HEK293 (cell line): ENCODE results near the gene ALKBH2.
A peak's percentile ranks its signal among the peaks of the same experiment; 100 is the strongest.
"Not testable (repeated sequence)": the region's sequence is repeated elsewhere in the genome, so short reads cannot be mapped to it uniquely, and the experiment has no call there.

Source experiments
- CTCF ChIA-PET: fragments of 350-600 bp; formaldehyde crosslinking; extraction: SDS; loops from one replicate; lab custom pipeline; 2021; ENCODE audit warnings: antibody characterized with exemption; lab: Yijun Ruan, JAX
- POLR2A ChIA-PET: fragments of 300-600 bp; formaldehyde crosslinking; extraction: SDS; loops from one replicate; lab custom pipeline; 2020; ENCODE audit warnings: antibody characterized with exemption, inconsistent platforms; lab: Yijun Ruan, JAX
- H3K27ac ChIP-seq: fragments of 200-500 bp; sonication (Bioruptor generic); 2 replicates; pipeline ENCODE4 v1.5.1; 2014; ENCODE audit warnings: low read depth, low read length, control low read depth, inconsistent platforms; ENCODE audit errors: extremely low read depth
- H3K36me3 ChIP-seq, 2 experiments: fragments of 200-500 bp in 1 of 2; sonication (Bioruptor generic) in 1 of 2; 1 replicate in 1 of 2; 2 replicates in 1 of 2; pipeline ENCODE4 v1.5.1; 2014 to 2017; ENCODE audit warnings: inconsistent platforms in 2 of 2, low read length in 2 of 2; ENCODE audit not compliant: control insufficient read depth in 2 of 2, insufficient read depth in 1 of 2
- H3K4me1 ChIP-seq: fragments of 200-500 bp; sonication (Bioruptor generic); 2 replicates; pipeline ENCODE4 v1.5.1; 2014; ENCODE audit warnings: mild to moderate bottlenecking, low read length, inconsistent platforms; ENCODE audit not compliant: control insufficient read depth, insufficient read depth
- H3K4me3 ChIP-seq: 2 replicates; pipeline ENCODE4 v1.5.1; 2011; ENCODE audit warnings: low read depth, mild to moderate bottlenecking, control low read depth, low read length, moderate library complexity
- H3K9me3 ChIP-seq: fragments of 200-500 bp; sonication (Bioruptor generic); 2 replicates; pipeline ENCODE4 v1.5.1; 2014; ENCODE audit warnings: low read depth, low read length, inconsistent platforms; ENCODE audit not compliant: control insufficient read depth, insufficient read depth
- SCRT1 ChIP-seq: fragments of 450-650 bp; formaldehyde crosslinking; IDR thresholded peaks from 2 replicates; pipeline ENCODE4 v1.5.1; 2016; ENCODE audit warnings: missing biosample characterization, missing genetic modification characterization, borderline replicate concordance
- SP3 ChIP-seq: fragments of 450-650 bp; formaldehyde crosslinking; IDR thresholded peaks from 2 replicates; pipeline ENCODE4 v1.5.1; 2016; ENCODE audit warnings: missing biosample characterization, missing genetic modification characterization
- ZNF138 ChIP-seq: fragments of 450-650 bp; formaldehyde crosslinking; IDR thresholded peaks from 2 replicates; pipeline ENCODE4 v1.5.1; 2016; ENCODE audit warnings: missing biosample characterization, missing genetic modification characterization, borderline replicate concordance
- ZNF155 ChIP-seq: fragments of 450-650 bp; formaldehyde crosslinking; IDR thresholded peaks from 2 replicates; pipeline ENCODE4 v1.5.1; 2016; ENCODE audit warnings: missing biosample characterization, missing genetic modification characterization
- ZNF174 ChIP-seq: fragments of 450-650 bp; formaldehyde crosslinking; IDR thresholded peaks from 2 replicates; pipeline ENCODE4 v1.5.0; 2017; ENCODE audit warnings: missing biosample characterization, mild to moderate bottlenecking, missing genetic modification characterization
- ZNF202 ChIP-seq: fragments of 450-650 bp; formaldehyde crosslinking; IDR thresholded peaks from 2 replicates; pipeline ENCODE4 v1.5.1; 2016; ENCODE audit warnings: missing biosample characterization, missing genetic modification characterization, borderline replicate concordance
- ZNF302 ChIP-seq: fragments of 450-650 bp; formaldehyde crosslinking; IDR thresholded peaks from 2 replicates; pipeline ENCODE4 v1.5.1; 2016; ENCODE audit warnings: missing biosample characterization, missing genetic modification characterization, low read depth
- ZSCAN30 ChIP-seq: fragments of 450-650 bp; IDR thresholded peaks from 2 replicates; pipeline ENCODE4 v1.5.1; 2018; ENCODE audit warnings: missing biosample characterization, mild to moderate bottlenecking, missing genetic modification characterization, moderate library complexity
- TF ChIP-seq, protein P1 (sequence below): fragments of 450-650 bp; formaldehyde crosslinking; IDR thresholded peaks from 2 replicates; pipeline ENCODE4 v1.5.1; 2017; ENCODE audit warnings: missing biosample characterization, missing genetic modification characterization
- TF ChIP-seq, protein P2 (sequence below): fragments of 450-650 bp; formaldehyde crosslinking; IDR thresholded peaks from 2 replicates; pipeline ENCODE4 v1.5.1; 2016; ENCODE audit warnings: missing biosample characterization, missing genetic modification characterization, low read depth
- TF ChIP-seq, protein P3 (sequence below): fragments of 450-650 bp; formaldehyde crosslinking; IDR thresholded peaks from 2 replicates; pipeline ENCODE4 v1.5.1; 2016; ENCODE audit warnings: missing biosample characterization, missing genetic modification characterization

Gene ALKBH2

DNA sequence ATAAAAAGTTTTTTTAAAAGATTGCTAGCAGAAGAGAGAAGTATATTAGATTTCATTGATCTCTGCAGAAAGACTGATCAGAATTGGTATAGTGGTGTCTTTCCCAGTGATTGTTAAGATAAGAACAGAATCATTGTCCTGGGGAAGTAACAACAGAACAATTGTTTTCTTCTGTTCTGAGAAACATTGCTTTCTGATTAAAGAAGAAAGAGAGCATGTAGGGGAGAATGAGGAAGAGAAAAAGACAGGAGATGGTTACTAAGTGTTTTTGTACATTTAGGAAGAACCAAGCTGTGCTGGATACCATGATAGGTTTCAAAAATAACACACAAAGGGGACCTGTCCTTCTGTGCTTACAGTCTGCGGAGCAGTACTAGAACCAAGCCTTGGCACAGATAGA lies 35.9 kb downstream of the ALKBH2 start (continued):
- TF ChIP-seq ZNF174 (tag by site-specific recombination) (no peak), SP3 (tag by site-specific recombination) (no peak), ZSCAN30 (no peak), ZNF138 (tag by site-specific recombination) (no peak), ZNF202 (no peak)
- TF ChIP-seq, protein P1, sequence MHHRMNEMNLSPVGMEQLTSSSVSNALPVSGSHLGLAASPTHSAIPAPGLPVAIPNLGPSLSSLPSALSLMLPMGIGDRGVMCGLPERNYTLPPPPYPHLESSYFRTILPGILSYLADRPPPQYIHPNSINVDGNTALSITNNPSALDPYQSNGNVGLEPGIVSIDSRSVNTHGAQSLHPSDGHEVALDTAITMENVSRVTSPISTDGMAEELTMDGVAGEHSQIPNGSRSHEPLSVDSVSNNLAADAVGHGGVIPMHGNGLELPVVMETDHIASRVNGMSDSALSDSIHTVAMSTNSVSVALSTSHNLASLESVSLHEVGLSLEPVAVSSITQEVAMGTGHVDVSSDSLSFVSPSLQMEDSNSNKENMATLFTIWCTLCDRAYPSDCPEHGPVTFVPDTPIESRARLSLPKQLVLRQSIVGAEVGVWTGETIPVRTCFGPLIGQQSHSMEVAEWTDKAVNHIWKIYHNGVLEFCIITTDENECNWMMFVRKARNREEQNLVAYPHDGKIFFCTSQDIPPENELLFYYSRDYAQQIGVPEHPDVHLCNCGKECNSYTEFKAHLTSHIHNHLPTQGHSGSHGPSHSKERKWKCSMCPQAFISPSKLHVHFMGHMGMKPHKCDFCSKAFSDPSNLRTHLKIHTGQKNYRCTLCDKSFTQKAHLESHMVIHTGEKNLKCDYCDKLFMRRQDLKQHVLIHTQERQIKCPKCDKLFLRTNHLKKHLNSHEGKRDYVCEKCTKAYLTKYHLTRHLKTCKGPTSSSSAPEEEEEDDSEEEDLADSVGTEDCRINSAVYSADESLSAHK (tag by site-specific recombination) = no peak

DNA sequence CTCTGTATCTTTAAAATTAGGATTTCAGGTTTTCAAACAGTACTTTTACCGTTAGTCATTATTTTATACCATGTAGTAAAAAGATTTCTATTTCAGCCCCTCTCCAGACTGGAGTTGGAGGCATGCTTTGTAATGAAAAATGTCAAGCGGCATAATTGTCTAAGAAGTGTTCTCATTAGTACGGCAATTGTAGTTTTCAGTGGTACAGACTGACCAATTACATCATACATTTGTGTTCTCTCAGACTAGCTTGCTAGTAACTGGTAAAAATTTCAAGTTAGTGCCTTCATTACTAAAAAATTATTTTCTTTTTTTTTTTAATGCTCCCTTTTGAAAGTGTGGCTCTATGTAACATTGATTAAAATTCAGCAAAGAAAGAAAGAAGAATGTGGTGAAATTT lies 36.4 kb downstream of the ALKBH2 start:
- Histone ChIP-seq H3K36me3 (peaks cover 23 to 48% of the 10 kb centered on the region in 2 experiments), H3K4me1 (peaks cover 3% of the 10 kb centered on the region; the same call in 1 of the 2 replicates), H3K9me3 (no peaks in the 10 kb centered on the region), H3K4me3 (no peak overlapping the region), H3K27ac (no peak overlapping the region)
- POLR2A ChIA-PET = no interaction called here
- CTCF ChIA-PET = no interaction called here
- TF ChIP-seq, protein P2, sequence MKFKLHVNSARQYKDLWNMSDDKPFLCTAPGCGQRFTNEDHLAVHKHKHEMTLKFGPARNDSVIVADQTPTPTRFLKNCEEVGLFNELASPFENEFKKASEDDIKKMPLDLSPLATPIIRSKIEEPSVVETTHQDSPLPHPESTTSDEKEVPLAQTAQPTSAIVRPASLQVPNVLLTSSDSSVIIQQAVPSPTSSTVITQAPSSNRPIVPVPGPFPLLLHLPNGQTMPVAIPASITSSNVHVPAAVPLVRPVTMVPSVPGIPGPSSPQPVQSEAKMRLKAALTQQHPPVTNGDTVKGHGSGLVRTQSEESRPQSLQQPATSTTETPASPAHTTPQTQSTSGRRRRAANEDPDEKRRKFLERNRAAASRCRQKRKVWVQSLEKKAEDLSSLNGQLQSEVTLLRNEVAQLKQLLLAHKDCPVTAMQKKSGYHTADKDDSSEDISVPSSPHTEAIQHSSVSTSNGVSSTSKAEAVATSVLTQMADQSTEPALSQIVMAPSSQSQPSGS (tag by site-specific recombination) = peak; percentile 30; the same call in 1 of the 2 replicates
- TF ChIP-seq ZNF155 (tag by site-specific recombination) = no peak
- TF ChIP-seq, protein P3, sequence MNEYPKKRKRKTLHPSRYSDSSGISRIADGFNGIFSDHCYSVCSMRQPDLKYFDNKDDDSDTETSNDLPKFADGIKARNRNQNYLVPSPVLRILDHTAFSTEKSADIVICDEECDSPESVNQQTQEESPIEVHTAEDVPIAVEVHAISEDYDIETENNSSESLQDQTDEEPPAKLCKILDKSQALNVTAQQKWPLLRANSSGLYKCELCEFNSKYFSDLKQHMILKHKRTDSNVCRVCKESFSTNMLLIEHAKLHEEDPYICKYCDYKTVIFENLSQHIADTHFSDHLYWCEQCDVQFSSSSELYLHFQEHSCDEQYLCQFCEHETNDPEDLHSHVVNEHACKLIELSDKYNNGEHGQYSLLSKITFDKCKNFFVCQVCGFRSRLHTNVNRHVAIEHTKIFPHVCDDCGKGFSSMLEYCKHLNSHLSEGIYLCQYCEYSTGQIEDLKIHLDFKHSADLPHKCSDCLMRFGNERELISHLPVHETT = no peak

DNA sequence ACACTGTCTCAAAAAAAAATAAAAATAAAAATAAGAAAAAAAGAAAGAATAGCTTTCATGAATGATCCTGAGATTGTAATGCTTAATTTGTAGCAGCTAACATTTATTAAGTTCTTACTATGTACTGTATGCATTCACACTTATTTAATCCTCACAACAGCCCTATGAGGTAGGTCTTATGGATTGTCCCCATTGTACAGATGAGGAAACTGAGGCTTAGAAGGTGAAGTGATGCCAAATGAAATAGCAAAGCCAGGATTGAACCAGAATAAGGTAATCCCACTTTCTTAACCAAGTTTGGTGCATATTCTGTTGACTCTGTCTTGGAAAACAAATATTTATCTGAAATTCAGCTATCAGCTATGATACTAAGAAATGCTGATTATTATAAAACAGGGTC lies 38.8 kb downstream of the ALKBH2 start:
- TF ChIP-seq ZNF302 (tag by site-specific recombination) (no peak), SCRT1 (tag by site-specific recombination) (no peak)
- Histone ChIP-seq H3K36me3 (peaks cover 22 to 38% of the 10 kb centered on the region in 2 experiments), H3K4me1 (peaks cover 3% of the 10 kb centered on the region; the same call in 1 of the 2 replicates), H3K4me3 (no peak overlapping the region), H3K9me3 (no peaks in the 10 kb centered on the region), H3K27ac (no peak overlapping the region)
- ChIA-PET POLR2A (interaction anchor here (0.6 kb wide), 1 partner anchor 266 kb away, joined by 6 read pairs; no protein-coding TSS in a partner anchor), CTCF (interaction anchor here (0.6 kb wide), 1 partner anchor 91 kb away, joined by 3 read pairs; no protein-coding TSS in a partner anchor)

DNA sequence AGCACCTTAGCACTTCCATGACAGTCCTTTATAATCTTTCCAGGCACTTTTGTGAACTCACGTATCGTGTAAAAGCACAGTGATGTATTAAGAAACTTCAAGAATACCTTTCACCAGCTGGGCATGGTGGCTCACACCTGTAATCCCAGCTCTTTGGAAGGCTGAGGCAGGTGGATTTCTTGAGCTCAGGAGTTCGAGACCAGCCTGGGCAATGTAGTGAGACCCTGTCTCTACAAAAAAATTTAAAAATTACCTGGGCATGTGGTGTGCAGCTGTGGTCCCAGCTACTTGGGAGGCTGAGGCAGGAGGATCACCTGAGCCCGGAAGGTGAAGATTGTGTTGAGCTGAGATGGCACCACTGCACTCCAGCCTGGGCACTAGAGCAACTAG lies 39.2 kb downstream of the ALKBH2 start:
- peaks cover 20 to 37% of the 10 kb centered on the region in 2 experiments for H3K36me3 ChIP-seq
- POLR2A ChIA-PET = interaction anchor here (0.6 kb wide), 1 partner anchor 266 kb away, joined by 6 read pairs; no protein-coding TSS in a partner anchor
- H3K4me1 ChIP-seq, H3K27ac ChIP-seq, H3K9me3 ChIP-seq, H3K4me3 ChIP-seq, CTCF ChIA-PET: not testable (repeated sequence)
